Measurements from ENCODE around the gene TSPAN7. TPM values are rescaled to one million over a fixed set of nuclear protein-coding genes. Genes with fewer than 3 reads are reported as not detected.

The TSPAN7 gene
- total and polyA plus RNA-seq, 2 of the 8 experiments (the other 6 are each of a cell fraction or from before 2014, with no cell fraction given), result 32.1 to 37.7 TPM

- TF ChIP-seq ATF2 (IDR thresholded peaks at IDR 0.05; ENCODE audit: low read length) (no peak), SP1 (IDR thresholded peaks at IDR 0.05; ENCODE audit: low read depth, low read length) (no peak), SUZ12 (IDR thresholded peaks at IDR 0.05; ENCODE audit: low read length) (no peak), SIRT6 (IDR thresholded peaks at IDR 0.05; ENCODE audit: low read length) (no peak)
Measured at GRCh38 chrX:38634665-38635064, 73.3 kb downstream of the TSPAN7 start (continued).

All from H1 (cell line).